ENCODE data around the gene SLC38A1. TPM values are rescaled to one million over a fixed set of nuclear protein-coding genes. Genes with fewer than 3 reads are reported as not detected.
"Not testable (repeated sequence)": the region's sequence is repeated elsewhere in the genome, so short reads cannot be mapped to it uniquely, and the experiment has no call there.

SLC38A1 gene
- total RNA-seq, 2 donors from 2014 or later = 77.7 to 107 TPM

- no peak overlapping the region for H3K27ac ChIP-seq (ENCODE audit: low read depth, low read length)
- DNase-seq = no peak
- H3K36me3 Mint-ChIP-seq (ENCODE audit: low read depth) = no peaks in the 10 kb centered on the region
- no peak overlapping the region for H3K27ac Mint-ChIP-seq
- no peak overlapping the region for H3K9ac ChIP-seq (ENCODE audit: extremely low read depth, low read length, poor library complexity, severe bottlenecking)
- H3K4me1 Mint-ChIP-seq = no peaks in the 10 kb centered on the region
- no peak for TF ChIP-seq CTCF (conservative IDR thresholded peaks at IDR 0.05)
- no peaks in the 10 kb centered on the region for H3K36me3 ChIP-seq (ENCODE audit: control insufficient read depth, insufficient read depth, low read length)
- no peak overlapping the region for H3K4me3 Mint-ChIP-seq
- H3K4me1 ChIP-seq (ENCODE audit: control insufficient read depth, insufficient read depth, low read length) = no peaks in the 10 kb centered on the region
- H3K9me3 ChIP-seq (ENCODE audit: control insufficient read depth, low read length) = no peaks in the 10 kb centered on the region
- H3K27me3 ChIP-seq (ENCODE audit: control insufficient read depth, insufficient read depth, low read length, poor library complexity, severe bottlenecking) = no peaks in the 10 kb centered on the region
- H3K27me3 Mint-ChIP-seq (ENCODE audit: insufficient read depth) = peaks cover 2% of the 10 kb centered on the region
- H3K4me3 ChIP-seq (ENCODE audit: low read length) = no peak overlapping the region
- no peaks in the 10 kb centered on the region for H3K9me3 Mint-ChIP-seq
- WGBS, 2 experiments (ENCODE audit: insufficient coverage in 1 of 2, insufficient read length in 1 of 2) = 50 to 62% methylated on average over 2 to 3 of the region's 3 CpGs
Observed at GRCh38 chr12:46164186-46164761, 104.6 kb downstream of the SLC38A1 start.

- H3K4me1 ChIP-seq (ENCODE audit: control insufficient read depth, insufficient read depth, low read length); H3K36me3 ChIP-seq (ENCODE audit: control insufficient read depth, insufficient read depth, low read length); H3K4me1 Mint-ChIP-seq; H3K36me3 Mint-ChIP-seq (ENCODE audit: low read depth); H3K9me3 ChIP-seq (ENCODE audit: control insufficient read depth, low read length); H3K4me3 Mint-ChIP-seq; H3K9ac ChIP-seq (ENCODE audit: extremely low read depth, low read length, poor library complexity, severe bottlenecking); H3K9me3 Mint-ChIP-seq; H3K4me3 ChIP-seq (ENCODE audit: low read length); H3K27me3 ChIP-seq (ENCODE audit: control insufficient read depth, insufficient read depth, low read length, poor library complexity, severe bottlenecking); H3K27ac ChIP-seq (ENCODE audit: low read depth, low read length); H3K27ac Mint-ChIP-seq; DNase-seq; H3K27me3 Mint-ChIP-seq (ENCODE audit: insufficient read depth): not testable (repeated sequence)
- 72 to 95% methylated on average over 3 of the region's 4 CpGs for WGBS, 2 experiments (ENCODE audit: insufficient coverage in 1 of 2, insufficient read length in 1 of 2)
Observed at GRCh38 chr12:46162549-46163076, 106.2 kb downstream of the SLC38A1 start.

GRCh38 chr12:46160981-46161690 lies 107.7 kb downstream of the SLC38A1 start:
- H3K9me3 ChIP-seq (ENCODE audit: control insufficient read depth, low read length) = no peaks in the 10 kb centered on the region
- no peak for TF ChIP-seq CTCF (conservative IDR thresholded peaks at IDR 0.05)
- no peak overlapping the region for H3K27ac ChIP-seq (ENCODE audit: low read depth, low read length)
- no peak overlapping the region for H3K9ac ChIP-seq (ENCODE audit: extremely low read depth, low read length, poor library complexity, severe bottlenecking)
- Mint-ChIP-seq H3K4me3 (no peak overlapping the region), H3K4me1 (no peaks in the 10 kb centered on the region), H3K36me3 (ENCODE audit: low read depth) (no peaks in the 10 kb centered on the region), H3K27ac (no peak overlapping the region), H3K27me3 (ENCODE audit: insufficient read depth) (peaks cover 2% of the 10 kb centered on the region), H3K9me3 (peaks cover 9% of the 10 kb centered on the region)
- H3K36me3 ChIP-seq (ENCODE audit: control insufficient read depth, insufficient read depth, low read length) = no peaks in the 10 kb centered on the region
- no peak for DNase-seq
- WGBS, 2 experiments (ENCODE audit: insufficient coverage in 1 of 2, insufficient read length in 1 of 2) = 89% methylated on average over 1 to 4 of the region's 4 CpGs
- H3K4me3 ChIP-seq (ENCODE audit: low read length) = no peak overlapping the region
- no peaks in the 10 kb centered on the region for H3K27me3 ChIP-seq (ENCODE audit: control insufficient read depth, insufficient read depth, low read length, poor library complexity, severe bottlenecking)
- no peaks in the 10 kb centered on the region for H3K4me1 ChIP-seq (ENCODE audit: control insufficient read depth, insufficient read depth, low read length)

Measured in endodermal cell (in vitro differentiated cells).